ENCODE measurements around the gene GET4. TPM values are rescaled to one million over a fixed set of nuclear protein-coding genes. Genes with fewer than 3 reads are reported as not detected.

Gene GET4
- total and polyA plus RNA-seq, 10 of the 15 experiments (the other 5 are each of a cell fraction or from before 2014, with no cell fraction given), result 0.66 to 73.8 (median 34.0) TPM

DNA sequence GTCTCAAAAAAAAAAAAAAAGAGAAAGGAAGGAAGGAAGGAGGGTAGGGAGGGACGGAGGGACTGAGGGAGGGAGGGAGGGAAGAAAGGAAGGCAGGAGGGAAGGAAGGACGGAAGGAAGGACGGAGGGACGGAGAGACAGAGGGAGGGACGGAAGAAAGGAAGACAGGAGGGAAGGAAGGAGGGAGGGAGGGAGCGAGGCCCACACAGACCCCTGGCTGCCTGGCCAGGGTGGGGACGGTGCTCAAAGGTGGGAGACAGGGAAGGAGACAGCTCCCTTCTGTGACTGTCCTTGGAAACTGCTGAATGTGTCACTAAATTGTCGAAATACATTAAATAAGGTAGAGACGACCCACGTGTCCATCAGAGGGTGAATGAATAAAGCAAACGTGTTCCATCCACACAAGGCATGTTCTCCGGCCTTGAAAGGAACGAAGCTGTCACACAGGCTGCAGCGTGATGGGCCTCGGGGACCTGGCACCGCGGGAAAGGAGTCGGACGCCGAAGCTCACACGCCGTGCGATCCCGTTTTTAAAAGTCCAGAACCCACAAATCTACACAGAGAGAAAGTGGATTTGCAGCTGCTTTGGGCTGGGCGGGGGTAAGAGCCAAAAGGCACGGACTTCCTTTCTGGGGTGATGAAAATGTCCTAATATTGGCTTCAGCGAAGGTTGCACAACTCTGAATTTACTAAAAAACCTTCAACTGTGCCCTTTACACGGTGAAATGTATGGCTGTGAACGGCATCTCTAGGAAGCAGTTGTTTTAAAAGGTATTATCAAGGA is 54.8 kb downstream of the GET4 start:
- H3K9me3 ChIP-seq (replicated peaks; ENCODE audit: control insufficient read depth, insufficient read depth, low read length), result no peaks in the 10 kb centered on the region; the same call in 2 of the 3 replicates
- H3K79me2 ChIP-seq (ENCODE audit: control insufficient read depth, insufficient read depth, low read length), result peaks cover 1% of the 10 kb centered on the region; the same call in 1 of the 2 replicates
- RAD21 ChIA-PET (ENCODE audit: unreplicated experiment), result interaction anchor here (0.6 to 3.2 kb wide), 4 partner anchors 8 to 62 kb away, joined by 3 to 35 read pairs (median 4); partner anchors contain the start of gene ADAP1
- 87% methylated on average over 24 of the region's 29 CpGs for WGBS (ENCODE audit: insufficient coverage, insufficient replicate concordance, low lambda C conversion rate, missing lambda C conversion rate)
- no peak overlapping the region for H3K4me3 ChIP-seq
- no peak overlapping the region for H2AFZ ChIP-seq (ENCODE audit: control insufficient read depth, low read depth, low read length)
- SMC1A ChIA-PET (ENCODE audit: uncharacterized antibody, unreplicated experiment), result interaction anchor here (1.0 to 5.3 kb wide), 5 partner anchors 21 to 174 kb away, joined by 3 to 25 read pairs (median 7); partner anchors contain the start of genes COX19 and SUN1
- H3K27ac ChIP-seq (ENCODE audit: control insufficient read depth, insufficient read depth), result no peak overlapping the region
- CTCF ChIA-PET, result interaction anchor here (0.8 to 2.1 kb wide), 2 partner anchors 20 to 92 kb away, joined by 3 to 13 read pairs; no protein-coding TSS in a partner anchor
- no peak overlapping the region for H3K9ac ChIP-seq (ENCODE audit: control insufficient read depth, insufficient read depth, low read length)
- peaks cover 0 to 7% of the 10 kb centered on the region in 2 experiments; a peak in 3 of 4 replicates for H3K36me3 ChIP-seq (ENCODE audit: control insufficient read depth in 2 of 2, insufficient read depth in 2 of 2, low read length in 1 of 2)
- H4K20me1 ChIP-seq (ENCODE audit: control insufficient read depth, insufficient read depth), result no peaks in the 10 kb centered on the region
- ATAC-seq, result no peak
- no peak overlapping the region for H3K4me2 ChIP-seq (ENCODE audit: control insufficient read depth, insufficient read depth)
- intact Hi-C loops (cut with micrococcal nuclease; ENCODE audit: unreplicated experiment) (no loop called here), in situ Hi-C loops (cut with MboI) (no loop called here)
- H3K27me3 ChIP-seq (replicated peaks in 1 of 2; ENCODE audit: control insufficient read depth in 2 of 2, insufficient read depth in 2 of 2, low read length in 1 of 2), result no peaks in the 10 kb centered on the region
- POLR2A ChIA-PET, result interaction anchor here (0.6 kb wide), 1 partner anchor 9 kb away, joined by 3 read pairs; no protein-coding TSS in a partner anchor
- no peak for FAIRE-seq
- peaks cover 33% of the 10 kb centered on the region for H3K4me1 ChIP-seq (ENCODE audit: control insufficient read depth, insufficient read depth, low read length)
- BruUV-seq (replicated peaks), result no TSS peak
- DNase-seq (ENCODE audit: low read depth, low spot score), result no peak
- no peak for TF ChIP-seq FOXK2 (IDR thresholded peaks at IDR 0.05)
- no peak for TF ChIP-seq PML (IDR thresholded peaks at IDR 0.05; ENCODE audit: low read length)
- TF ChIP-seq ZBTB33 (IDR thresholded peaks at IDR 0.05), result no peak
- no peak for TF ChIP-seq MYB (IDR thresholded peaks at IDR 0.05; ENCODE audit: borderline replicate concordance, low read depth, low read length)
- no peak for TF ChIP-seq BCL11A (IDR thresholded peaks at IDR 0.05; ENCODE audit: low read depth, low read length)
- TF ChIP-seq ZSCAN29 (IDR thresholded peaks at IDR 0.05), result no peak
- no peak for TF ChIP-seq ZNF622 (IDR thresholded peaks at IDR 0.05)
- TF ChIP-seq SMAD1 (IDR thresholded peaks at IDR 0.05; ENCODE audit: low read depth, partially characterized antibody), result no peak
- TF ChIP-seq, protein P1, sequence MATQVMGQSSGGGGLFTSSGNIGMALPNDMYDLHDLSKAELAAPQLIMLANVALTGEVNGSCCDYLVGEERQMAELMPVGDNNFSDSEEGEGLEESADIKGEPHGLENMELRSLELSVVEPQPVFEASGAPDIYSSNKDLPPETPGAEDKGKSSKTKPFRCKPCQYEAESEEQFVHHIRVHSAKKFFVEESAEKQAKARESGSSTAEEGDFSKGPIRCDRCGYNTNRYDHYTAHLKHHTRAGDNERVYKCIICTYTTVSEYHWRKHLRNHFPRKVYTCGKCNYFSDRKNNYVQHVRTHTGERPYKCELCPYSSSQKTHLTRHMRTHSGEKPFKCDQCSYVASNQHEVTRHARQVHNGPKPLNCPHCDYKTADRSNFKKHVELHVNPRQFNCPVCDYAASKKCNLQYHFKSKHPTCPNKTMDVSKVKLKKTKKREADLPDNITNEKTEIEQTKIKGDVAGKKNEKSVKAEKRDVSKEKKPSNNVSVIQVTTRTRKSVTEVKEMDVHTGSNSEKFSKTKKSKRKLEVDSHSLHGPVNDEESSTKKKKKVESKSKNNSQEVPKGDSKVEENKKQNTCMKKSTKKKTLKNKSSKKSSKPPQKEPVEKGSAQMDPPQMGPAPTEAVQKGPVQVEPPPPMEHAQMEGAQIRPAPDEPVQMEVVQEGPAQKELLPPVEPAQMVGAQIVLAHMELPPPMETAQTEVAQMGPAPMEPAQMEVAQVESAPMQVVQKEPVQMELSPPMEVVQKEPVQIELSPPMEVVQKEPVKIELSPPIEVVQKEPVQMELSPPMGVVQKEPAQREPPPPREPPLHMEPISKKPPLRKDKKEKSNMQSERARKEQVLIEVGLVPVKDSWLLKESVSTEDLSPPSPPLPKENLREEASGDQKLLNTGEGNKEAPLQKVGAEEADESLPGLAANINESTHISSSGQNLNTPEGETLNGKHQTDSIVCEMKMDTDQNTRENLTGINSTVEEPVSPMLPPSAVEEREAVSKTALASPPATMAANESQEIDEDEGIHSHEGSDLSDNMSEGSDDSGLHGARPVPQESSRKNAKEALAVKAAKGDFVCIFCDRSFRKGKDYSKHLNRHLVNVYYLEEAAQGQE (IDR thresholded peaks at IDR 0.05; ENCODE audit: low read depth, low read length), result no peak
- no peak for TF ChIP-seq POLR2AphosphoS2 (IDR thresholded peaks at IDR 0.05; ENCODE audit: low read depth, low read length)
- TF ChIP-seq BCLAF1 (IDR thresholded peaks at IDR 0.05), result no peak
- no peak for TF ChIP-seq MEF2B (IDR thresholded peaks at IDR 0.05; ENCODE audit: partially characterized antibody, poor library complexity, severe bottlenecking)
- no peak for TF ChIP-seq HSF1 (IDR thresholded peaks at IDR 0.05; ENCODE audit: low read depth, low read length)
